ENCODE results near the gene SLFNL1. TPM values are rescaled to one million over a fixed set of nuclear protein-coding genes. Genes with fewer than 3 reads are reported as not detected.
A peak's percentile ranks its signal among the peaks of the same experiment; 100 is the strongest.

SLFNL1 gene
- total RNA-seq, 1 experiment from 2014 or later, result 0.11 TPM

GRCh38 chr1:40979241-40980067, 42.1 kb downstream of the SLFNL1 start, which contains the start of gene CTPS1:
Gene CTPS1, plus strand, starts transcription at chr1:40979696. Its CDS starts 3,595 bp downstream, at chr1:40983291.
- Histone ChIP-seq H3K23me2 (ENCODE audit: insufficient read length, low read depth, low read length, poor library complexity, severe bottlenecking) (peaks cover 7% of the 10 kb centered on the region), H3K27me3 (ENCODE audit: insufficient read depth, low read length) (no peaks in the 10 kb centered on the region), H3K4me1 (ENCODE audit: insufficient read depth, low read length) (peaks cover 6% of the 10 kb centered on the region), H3T11ph (ENCODE audit: low read length) (no peak within 1 kb of the TSS), H3K4me2 (ENCODE audit: insufficient read depth, insufficient read length, low read length) (peak within 1 kb of the TSS; percentile 98), H3K79me2 (ENCODE audit: insufficient read depth, low read length) (peaks cover 20% of the 10 kb centered on the region; the same call in 1 of the 2 replicates), H3K56ac (ENCODE audit: insufficient read length, low read depth, low read length) (no peak within 1 kb of the TSS), H3K9ac (ENCODE audit: extremely low read depth, insufficient read length, low read length) (peak within 1 kb of the TSS; percentile 81), H3K27ac (ENCODE audit: insufficient read length, low read depth, low read length) (peak within 1 kb of the TSS; percentile 5), H4K5ac (ENCODE audit: insufficient read length, low read depth, low read length) (no peak within 1 kb of the TSS), H4K91ac (ENCODE audit: insufficient read length, low read depth, low read length) (no peak within 1 kb of the TSS), H2BK15ac (ENCODE audit: low read depth, low read length) (no peak within 1 kb of the TSS), H3K18ac (ENCODE audit: insufficient read length, low read depth, low read length) (peak within 1 kb of the TSS; percentile 93), H3K23ac (ENCODE audit: insufficient read length, low read depth, low read length) (no peak within 1 kb of the TSS), H3K14ac (ENCODE audit: insufficient read depth, low read length) (peak within 1 kb of the TSS; percentile 95), H2AFZ (ENCODE audit: low read length) (no peak within 1 kb of the TSS), H3K4ac (ENCODE audit: low read depth, low read length) (no peak within 1 kb of the TSS), H3K79me1 (ENCODE audit: insufficient read depth, low read depth, low read length, poor library complexity, severe bottlenecking) (no peaks in the 10 kb centered on the region), H2BK20ac (ENCODE audit: low read depth, low read length, poor library complexity, severe bottlenecking) (no peak within 1 kb of the TSS), H4K8ac (replicated peaks; ENCODE audit: insufficient read length, low read depth, low read length) (no peak within 1 kb of the TSS), H2BK5ac (ENCODE audit: insufficient read length, low read length) (no peak within 1 kb of the TSS), H2AK5ac (ENCODE audit: insufficient read length, low read length) (no peak within 1 kb of the TSS), H2BK120ac (ENCODE audit: low read depth, low read length, poor library complexity, severe bottlenecking) (no peak within 1 kb of the TSS), H4K20me1 (ENCODE audit: control insufficient read depth, insufficient read depth, insufficient read length) (no peaks in the 10 kb centered on the region), H2BK12ac (ENCODE audit: insufficient read length, low read depth, low read length) (no peak within 1 kb of the TSS), H3K9me3 (ENCODE audit: control insufficient read depth, low read depth, low read length) (no peaks in the 10 kb centered on the region)
- Mint-ChIP-seq H3K27ac (peak within 1 kb of the TSS; percentile 94 to 96 (median 94)), H3K27me3 (ENCODE audit: low read depth) (no peaks in the 10 kb centered on the region), H3K4me3 (peak within 1 kb of the TSS; percentile 79 to 86), H3K9me3 (no peaks in the 10 kb centered on the region), H3K36me3 (ENCODE audit: insufficient read depth in 1 of 3, low read depth in 3 of 3) (peaks cover 10 to 19% (median 14%) of the 10 kb centered on the region in 3 experiments; a peak in 6 of 7 replicates), H3K4me1 (peaks cover 18 to 24% of the 10 kb centered on the region in 2 experiments)
- WGBS (ENCODE audit: extremely low coverage, insufficient read length, low lambda C conversion rate), result no CpG with 5 or more reads among the region's 96 CpGs
- peak; percentile 64 for TF ChIP-seq CTCF (conservative IDR thresholded peaks at IDR 0.05)
- DNase-seq, result peak; percentile 95

All from H9 (cell line).